IMR-90 (cell line): Measurements from ENCODE around the gene SCRN2. TPM values are rescaled to one million over a fixed set of nuclear protein-coding genes. Genes with fewer than 3 reads are reported as not detected.

Experiments
- ATAC-seq: fragments of 200-7000 bp; cut with Tn5 transposase; 2 replicates; pipeline ENCODE4 v1.9.1; 2020; ENCODE audit warnings: low read depth, mild to moderate bottlenecking, moderate library complexity
- BruUV-seq: library from RNA; stranded (reverse); fragments of 400-500 nt; replicated peaks from 2 replicates; lab custom pipeline; 2021; lab: Mats Ljungman, UMichigan
- CTCF ChIA-PET: fragments of 300-600 bp; formaldehyde crosslinking; extraction: SDS; loops from one replicate; lab custom pipeline; 2021; ENCODE audit warnings: antibody characterized with exemption; lab: Yijun Ruan, JAX
- POLR2A ChIA-PET: fragments of 300-600 bp; sonication (Branson Sonifier 250); formaldehyde crosslinking; loops from one replicate; lab custom pipeline; 2022; ENCODE audit warnings: antibody characterized with exemption; ENCODE audit not compliant: unreplicated experiment; lab: Charles Lee
- DNase-seq: peaks from one replicate; pipeline ENCODE4 v3.0.0; 2013
- H2AFZ ChIP-seq: replicated peaks from 2 replicates; pipeline ENCODE3; 2013; ENCODE audit warnings: low read length, mild to moderate bottlenecking; ENCODE audit not compliant: poor library complexity
- H2AK5ac ChIP-seq: 2 replicates; pipeline ENCODE4 v1.6.1; 2013; ENCODE audit warnings: low read depth, low read length, inconsistent platforms
- H2AK9ac ChIP-seq: replicated peaks from 2 replicates; pipeline ENCODE3; 2013; ENCODE audit warnings: mild to moderate bottlenecking, low read depth, low read length, moderate library complexity; ENCODE audit not compliant: poor library complexity
- H2BK120ac ChIP-seq: 2 replicates; pipeline ENCODE4 v1.6.1; 2013; ENCODE audit warnings: low read depth, low read length, inconsistent platforms
- H2BK15ac ChIP-seq: 3 replicates; pipeline ENCODE4 v1.6.1; 2013; ENCODE audit warnings: low read depth, low read length, inconsistent platforms
- H2BK20ac ChIP-seq: 2 replicates; pipeline ENCODE4 v1.6.1; 2013; ENCODE audit warnings: low read depth, mild to moderate bottlenecking, inconsistent platforms, low read length, moderate library complexity
- H2BK5ac ChIP-seq: 2 replicates; pipeline ENCODE4 v1.6.1; 2013; ENCODE audit warnings: mild to moderate bottlenecking, low read depth, low read length, inconsistent platforms; ENCODE audit not compliant: poor library complexity, severe bottlenecking
- H3K14ac ChIP-seq: replicated peaks from 2 replicates; pipeline ENCODE4 v1.6.1; 2013; ENCODE audit warnings: low read depth, low read length, inconsistent platforms
- H3K18ac ChIP-seq: 2 replicates; pipeline ENCODE4 v1.6.1; 2013; ENCODE audit warnings: low read depth, low read length, control low read depth
- H3K23ac ChIP-seq: 2 replicates; pipeline ENCODE4 v1.6.1; 2013; ENCODE audit warnings: low read depth, low read length, inconsistent platforms
- H3K27ac ChIP-seq: 2 replicates; pipeline ENCODE4 v1.5.1; 2013; ENCODE audit warnings: mild to moderate bottlenecking, control low read depth, low read length; ENCODE audit not compliant: insufficient read depth
- H3K27me3 ChIP-seq: 2 replicates; pipeline ENCODE4 v1.6.1; 2013; ENCODE audit warnings: low read length; ENCODE audit not compliant: control insufficient read depth, insufficient read depth
- H3K36me3 ChIP-seq: 2 replicates; pipeline ENCODE4 v1.6.1; 2013; ENCODE audit warnings: low read length, mixed read lengths; ENCODE audit not compliant: control insufficient read depth, insufficient read depth
- H3K4ac ChIP-seq: 2 replicates; pipeline ENCODE4 v1.6.1; 2013; ENCODE audit warnings: low read depth, low read length, inconsistent platforms
- H3K4me1 ChIP-seq: 2 replicates; pipeline ENCODE4 v1.6.1; 2013; ENCODE audit warnings: low read length, mixed read lengths; ENCODE audit not compliant: control insufficient read depth, insufficient read depth
- H3K4me2 ChIP-seq: 2 replicates; pipeline ENCODE4 v1.6.1; 2013; ENCODE audit warnings: low read depth, mild to moderate bottlenecking, control low read depth, low read length, moderate library complexity
- H3K4me3 ChIP-seq: 2 replicates; pipeline ENCODE4 v1.5.1; 2013; ENCODE audit warnings: low read depth, mild to moderate bottlenecking, control low read depth, low read length, moderate library complexity; ENCODE audit not compliant: insufficient read depth
- H3K56ac ChIP-seq: 2 replicates; pipeline ENCODE4 v1.6.1; 2013; ENCODE audit warnings: low read length, inconsistent platforms; ENCODE audit not compliant: insufficient read depth; ENCODE audit errors: extremely low read depth
- H3K79me1 ChIP-seq, 2 experiments: 2 replicates each; pipeline ENCODE4 v1.6.1; 2013; ENCODE audit warnings: low read length in 2 of 2, inconsistent platforms in 1 of 2, low read depth in 1 of 2
- H3K9ac ChIP-seq: 2 replicates; pipeline ENCODE4 v1.6.1; 2013; ENCODE audit warnings: low read depth, low read length, control low read depth
- H3K9me1 ChIP-seq: 2 replicates; pipeline ENCODE4 v1.6.1; 2013; ENCODE audit warnings: low read length, inconsistent platforms; ENCODE audit not compliant: insufficient read depth
- H3K9me3 ChIP-seq: 2 replicates; pipeline ENCODE4 v1.6.1; 2013; ENCODE audit warnings: low read length; ENCODE audit not compliant: control insufficient read depth, insufficient read depth
- H4K20me1 ChIP-seq: 2 replicates; pipeline ENCODE4 v1.6.1; 2013; ENCODE audit warnings: low read length, inconsistent platforms; ENCODE audit not compliant: insufficient read depth
- H4K5ac ChIP-seq: 2 replicates; pipeline ENCODE4 v1.6.1; 2013; ENCODE audit warnings: mild to moderate bottlenecking, low read depth, low read length, control low read depth
- H4K8ac ChIP-seq, 2 experiments: 2 replicates each; pipeline ENCODE4 v1.6.1; 2013; ENCODE audit warnings: low read depth in 2 of 2, low read length in 2 of 2, control low read depth in 1 of 2, inconsistent platforms in 1 of 2
- H4K91ac ChIP-seq: 2 replicates; pipeline ENCODE4 v1.6.1; 2013; ENCODE audit warnings: low read depth, low read length, inconsistent platforms; ENCODE audit not compliant: insufficient read depth
- BHLHE40 ChIP-seq: fragments of 150-350 bp; IDR thresholded peaks from 2 replicates; pipeline ENCODE4 v1.6.1; 2016; ENCODE audit warnings: mild to moderate bottlenecking, low read depth, low read length
- CEBPB ChIP-seq: IDR thresholded peaks from 2 replicates; pipeline ENCODE4 v1.6.1; 2012; ENCODE audit warnings: low read depth, low read length, improper control_type of control experiment
- ELK1 ChIP-seq: fragments of 150-350 bp; IDR thresholded peaks from 2 replicates; pipeline ENCODE4 v1.6.1; 2016; ENCODE audit warnings: low read depth, mild to moderate bottlenecking, low read length, moderate library complexity, borderline replicate concordance
- MAFK ChIP-seq: IDR thresholded peaks from 2 replicates; pipeline ENCODE4 v1.6.1; 2012; ENCODE audit warnings: low read depth, low read length, improper control_type of control experiment
- MXI1 ChIP-seq: IDR thresholded peaks from 2 replicates; pipeline ENCODE4 v1.6.1; 2012; ENCODE audit warnings: low read depth, mild to moderate bottlenecking, low read length, moderate library complexity, borderline replicate concordance
- POLR2A ChIP-seq: IDR thresholded peaks from 2 replicates; pipeline ENCODE4 v1.6.1; 2012; ENCODE audit warnings: mild to moderate bottlenecking, low read depth, low read length
- RCOR1 ChIP-seq: IDR thresholded peaks from 2 replicates; pipeline ENCODE4 v1.6.1; 2012; ENCODE audit warnings: mild to moderate bottlenecking, low read length, improper control_type of control experiment; ENCODE audit not compliant: insufficient replicate concordance
- RFX5 ChIP-seq: IDR thresholded peaks from 2 replicates; pipeline ENCODE4 v1.8.0; 2012; ENCODE audit warnings: low read depth, mild to moderate bottlenecking, low read length, moderate library complexity
- SMC3 ChIP-seq: fragments of 150-350 bp; IDR thresholded peaks from 2 replicates; pipeline ENCODE4 v1.6.1; 2016; ENCODE audit warnings: low read depth, mild to moderate bottlenecking, antibody characterized with exemption, low read length, moderate library complexity
- WGBS, 2 experiments: methylation state at CpG; one replicate each; pipeline versions ENCODE4 v1.1.5 to v1.1.7; 2013; ENCODE audit warnings: missing lambda C conversion rate in 2 of 2; ENCODE audit not compliant: insufficient read length in 1 of 2; ENCODE audit errors: extremely low coverage in 2 of 2; 5-methylcytosine and 5-hydroxymethylcytosine counted together
- dilution Hi-C: fragments of 300-500 bp; cut with HindIII; formaldehyde crosslinking; loops from one replicate; pipeline ENCODE4 v1.14.3; 2018; ENCODE audit warnings: low sequenced_read_pairs; ENCODE audit not compliant: unreplicated experiment
- in situ Hi-C: fragments of 300-500 bp; cut with MboI; formaldehyde crosslinking; loops from 3 replicates; pipeline ENCODE4 v1.14.3; 2019; ENCODE audit warnings: low sequenced_read_pairs, inconsistent platforms, mixed read lengths
- intact Hi-C: fragments of 100-400 bp; cut with micrococcal nuclease; formaldehyde crosslinking; loops from 2 replicates; pipeline ENCODE4 v1.10.0; 2022
- polyA plus RNA-seq, 3 experiments: library from polyadenylated mRNA; depleted of rRNA; stranded (reverse); fragments of >200 nt; gene quantifications; 2 replicates each; pipeline ENCODE4 v1.2.3, GENCODE V29; 2012; ENCODE audit warnings: low replicate concordance in 1 of 3
- total RNA-seq: library from RNA; depleted of rRNA; stranded (reverse); fragments of >200 nt; gene quantifications from 2 replicates; pipeline ENCODE4 v1.2.3, GENCODE V29; 2012

SCRN2 gene
- total and polyA plus RNA-seq, 2 of the 4 experiments (the other 2 are of a cell fraction): 17.2 to 31.0 TPM

GRCh38 chr17:47879028-47879585 lies 38.0 kb upstream of the SCRN2 start:
- Histone ChIP-seq H2AFZ (peak overlapping the region; percentile 2), H2AK9ac (no peak overlapping the region), H2AK5ac (no peak overlapping the region), H3K9me3 (no peaks in the 10 kb centered on the region), H4K91ac (no peak overlapping the region), H3K9ac (no peak overlapping the region), H3K36me3 (no peaks in the 10 kb centered on the region), H2BK5ac (no peak overlapping the region), H3K23ac (no peak overlapping the region), H2BK20ac (no peak overlapping the region), H3K4me3 (no peak overlapping the region), H3K27me3 (peaks cover 9% of the 10 kb centered on the region), H3K18ac (no peak overlapping the region), H3K9me1 (no peaks in the 10 kb centered on the region), H3K4me1 (peaks cover 17% of the 10 kb centered on the region), H2BK120ac (no peak overlapping the region), H4K5ac (no peak overlapping the region), H2BK15ac (no peak overlapping the region), H3K27ac (no peak overlapping the region), H3K79me1 (no peaks in the 10 kb centered on the region), H3K14ac (no peak overlapping the region), H4K20me1 (no peaks in the 10 kb centered on the region), H3K56ac (no peak overlapping the region), H4K8ac (no peak overlapping the region), H3K4ac (no peak overlapping the region), H3K4me2 (no peak overlapping the region)
- POLR2A ChIA-PET: no interaction called here
- DNase-seq: peak; percentile 78
- peak; percentile 24; the same call in 1 of the 2 replicates for ATAC-seq
- CTCF ChIA-PET: interaction anchor here (1.0 kb wide), 1 partner anchor 38 kb away, joined by 3 read pairs; the partner anchor contains the start of gene SCRN2
- intact Hi-C loops: no loop called here
- WGBS, 2 experiments: no CpG with 5 or more reads among the region's 2 CpGs
- BruUV-seq: no TSS peak
- TF ChIP-seq ELK1 (no peak), MXI1 (no peak), POLR2A (no peak), RCOR1 (no peak), BHLHE40 (no peak), CEBPB (no peak), RFX5 (no peak), MAFK (no peak), SMC3 (no peak)
- dilution Hi-C loops: no loop called here
- in situ Hi-C loops: no loop called here
